Astrocyte (in vitro differentiated cells and primary cell): ENCODE results near the gene GAMT. TPM values are rescaled to one million over a fixed set of nuclear protein-coding genes. Genes with fewer than 3 reads are reported as not detected.

Source experiments
- DNase-seq: peaks from one replicate; pipeline ENCODE4 v3.0.0-alpha.2; 2010; ENCODE audit warnings: low read depth
- FAIRE-seq: peaks from 2 replicates; lab custom pipeline; 2011; peaks lifted over from hg19 to GRCh38; lab: Jason Lieb, UNC
- H2AFZ ChIP-seq: 2 replicates; pipeline ENCODE4 v1.6.0; 2012; ENCODE audit warnings: low read depth, low read length, inconsistent platforms
- H3K27ac ChIP-seq: 2 replicates; pipeline ENCODE4 v1.5.1; 2011; ENCODE audit warnings: low read depth, low read length, inconsistent platforms
- H3K27me3 ChIP-seq: 2 replicates; pipeline ENCODE4 v1.6.0; 2011; ENCODE audit warnings: low read length, inconsistent platforms; ENCODE audit not compliant: insufficient read depth
- H3K36me3 ChIP-seq: 2 replicates; pipeline ENCODE4 v1.5.1; 2011; ENCODE audit warnings: low read length, inconsistent platforms; ENCODE audit not compliant: insufficient read depth
- H3K4me1 ChIP-seq: 2 replicates; pipeline ENCODE4 v1.5.1; 2011; ENCODE audit warnings: low read length, inconsistent platforms; ENCODE audit not compliant: insufficient read depth
- H3K4me2 ChIP-seq: 2 replicates; pipeline ENCODE4 v1.6.0; 2012; ENCODE audit warnings: low read length, inconsistent platforms
- H3K4me3 ChIP-seq: 2 replicates; pipeline ENCODE4 v1.5.1; 2011; ENCODE audit warnings: low read depth, mild to moderate bottlenecking, low read length, inconsistent platforms; ENCODE audit not compliant: insufficient read depth
- H3K79me2 ChIP-seq: 2 replicates; pipeline ENCODE4 v1.6.0; 2012; ENCODE audit warnings: mild to moderate bottlenecking, low read length, inconsistent platforms; ENCODE audit not compliant: insufficient read depth
- H3K9ac ChIP-seq: 2 replicates; pipeline ENCODE4 v1.6.0; 2012; ENCODE audit warnings: mild to moderate bottlenecking, low read length, inconsistent platforms
- H3K9me3 ChIP-seq: 2 replicates; pipeline ENCODE4 v1.5.1; 2012; ENCODE audit warnings: low read depth, mild to moderate bottlenecking, low read length, inconsistent platforms; ENCODE audit not compliant: insufficient read depth
- H4K20me1 ChIP-seq: 2 replicates; pipeline ENCODE4 v1.6.0; 2012; ENCODE audit warnings: low read length, inconsistent platforms; ENCODE audit not compliant: insufficient read depth
- H3K27ac Mint-ChIP-seq: one replicate; pipeline ENCODE4 v1.8.0; 2021; ENCODE audit warnings: mild to moderate bottlenecking, mixed read lengths; ENCODE audit not compliant: unreplicated experiment
- H3K27me3 Mint-ChIP-seq: one replicate; pipeline ENCODE4 v1.8.0; 2021; ENCODE audit warnings: low read depth, mixed read lengths; ENCODE audit not compliant: unreplicated experiment
- H3K36me3 Mint-ChIP-seq: one replicate; pipeline ENCODE4 v1.8.0; 2021; ENCODE audit warnings: low read depth, mixed read lengths; ENCODE audit not compliant: unreplicated experiment
- H3K4me1 Mint-ChIP-seq: one replicate; pipeline ENCODE4 v1.8.0; 2021; ENCODE audit warnings: low read depth, mixed read lengths; ENCODE audit not compliant: unreplicated experiment
- H3K4me3 Mint-ChIP-seq: one replicate; pipeline ENCODE4 v1.8.0; 2021; ENCODE audit warnings: mild to moderate bottlenecking, moderate library complexity, mixed read lengths; ENCODE audit not compliant: unreplicated experiment
- H3K9me3 Mint-ChIP-seq: one replicate; pipeline ENCODE4 v1.8.0; 2021; ENCODE audit warnings: mild to moderate bottlenecking, mixed read lengths; ENCODE audit not compliant: unreplicated experiment
- CTCF ChIP-seq: IDR thresholded peaks from 2 replicates; pipeline ENCODE4 v1.5.1; 2011; ENCODE audit warnings: low read depth, mild to moderate bottlenecking, inconsistent platforms, low read length, moderate library complexity; ENCODE audit not compliant: insufficient read depth
- EZH2 ChIP-seq: IDR thresholded peaks from 2 replicates; pipeline ENCODE4 v1.6.1; 2012; ENCODE audit warnings: mild to moderate bottlenecking, low read length, inconsistent platforms; ENCODE audit not compliant: insufficient read depth
- total RNA-seq: library from RNA; stranded (reverse); gene quantifications from 2 replicates; pipeline ENCODE4 v1.2.1, GENCODE V29; 2021

The GAMT gene
- total RNA-seq, 1 donor from 2014 or later = 35.9 TPM

- no peaks in the 10 kb centered on the region for H3K9me3 ChIP-seq
- no peaks in the 10 kb centered on the region for H3K36me3 ChIP-seq
- H3K4me2 ChIP-seq = no peak overlapping the region
- no peaks in the 10 kb centered on the region for H3K79me2 ChIP-seq
- H3K4me3 ChIP-seq = no peak overlapping the region
- Mint-ChIP-seq H3K27me3 (no peaks in the 10 kb centered on the region), H3K4me3 (no peak overlapping the region), H3K9me3 (no peaks in the 10 kb centered on the region), H3K36me3 (no peaks in the 10 kb centered on the region), H3K27ac (peak overlapping the region; percentile 34), H3K4me1 (no peaks in the 10 kb centered on the region)
- H3K27ac ChIP-seq = no peak overlapping the region
- H3K4me1 ChIP-seq = peaks cover 12% of the 10 kb centered on the region
- no peaks in the 10 kb centered on the region for H3K27me3 ChIP-seq
- DNase-seq (no peak), FAIRE-seq (no peak)
- H4K20me1 ChIP-seq = peaks cover 3% of the 10 kb centered on the region
- H3K9ac ChIP-seq = no peak overlapping the region
- TF ChIP-seq CTCF = no peak
- no peak for TF ChIP-seq EZH2
- no peak overlapping the region for H2AFZ ChIP-seq
Observed at GRCh38 chr19:1397838-1398237, 3.5 kb downstream of the GAMT start.

GRCh38 chr19:1396768-1397679 is 4.3 kb downstream of the GAMT start:
- Mint-ChIP-seq H3K9me3 (no peaks in the 10 kb centered on the region), H3K27me3 (no peaks in the 10 kb centered on the region), H3K4me3 (no peak overlapping the region), H3K4me1 (no peaks in the 10 kb centered on the region), H3K36me3 (peaks cover 3% of the 10 kb centered on the region), H3K27ac (no peak overlapping the region)
- Histone ChIP-seq H2AFZ (no peak overlapping the region), H3K4me1 (peaks cover 8% of the 10 kb centered on the region), H3K36me3 (no peaks in the 10 kb centered on the region), H3K27ac (no peak overlapping the region), H4K20me1 (peaks cover 3% of the 10 kb centered on the region), H3K79me2 (no peaks in the 10 kb centered on the region), H3K27me3 (no peaks in the 10 kb centered on the region), H3K9ac (no peak overlapping the region), H3K9me3 (no peaks in the 10 kb centered on the region), H3K4me3 (no peak overlapping the region), H3K4me2 (no peak overlapping the region)
- FAIRE-seq (no peak), DNase-seq (no peak)
- TF ChIP-seq EZH2 = no peak
- TF ChIP-seq CTCF = no peak
